Liver (tissue), 9 donors: ENCODE measurements around the gene UBE3B. TPM values are rescaled to one million over a fixed set of nuclear protein-coding genes. Genes with fewer than 3 reads are reported as not detected.

Experiments
- DNase-seq: peaks from one replicate; pipeline ENCODE4 v3.0.0-alpha.2; 2017; ENCODE audit warnings: low spot score
- H3K27ac ChIP-seq, 2 donors: one replicate each; pipeline ENCODE4 v1.7.0; 2013; ENCODE audit warnings: inconsistent platforms in 2 of 2, low read length in 2 of 2, control low read depth in 1 of 2, low read depth in 1 of 2, mild to moderate bottlenecking in 1 of 2
- H3K27me3 ChIP-seq, 4 donors: one replicate each; pipeline versions ENCODE4 v1.6.1 to v1.7.0; 2013; ENCODE audit warnings: low read length in 3 of 4, inconsistent platforms in 1 of 4, mild to moderate bottlenecking in 1 of 4, moderate library complexity in 1 of 4; ENCODE audit not compliant: control insufficient read depth in 4 of 4, insufficient read depth in 4 of 4
- H3K36me3 ChIP-seq, 4 donors: one replicate each; pipeline versions ENCODE4 v1.6.1 to v1.7.0; 2013; ENCODE audit warnings: low read length in 3 of 4, mild to moderate bottlenecking in 3 of 4, low read depth in 1 of 4, moderate library complexity in 1 of 4; ENCODE audit not compliant: control insufficient read depth in 4 of 4, insufficient read depth in 3 of 4
- H3K4me1 ChIP-seq, 4 donors: one replicate each; pipeline versions ENCODE4 v1.6.1 to v1.7.0; 2013; ENCODE audit warnings: low read length in 3 of 4, mild to moderate bottlenecking in 3 of 4, moderate library complexity in 1 of 4; ENCODE audit not compliant: control insufficient read depth in 4 of 4, insufficient read depth in 4 of 4
- H3K4me3 ChIP-seq, 3 donors: one replicate each; pipeline versions ENCODE4 v1.6.1 to v1.7.0; 2013; ENCODE audit warnings: low read length in 3 of 3, control low read depth in 1 of 3, low read depth in 1 of 3, mild to moderate bottlenecking in 1 of 3
- H3K9ac ChIP-seq, 2 donors: one replicate each; pipeline ENCODE4 v1.7.0; 2013; ENCODE audit warnings: low read length in 2 of 2, mild to moderate bottlenecking in 2 of 2, moderate library complexity in 2 of 2, control low read depth in 1 of 2, low read depth in 1 of 2
- H3K9me3 ChIP-seq, 4 donors: one replicate each; pipeline versions ENCODE4 v1.6.1 to v1.7.0; 2013; ENCODE audit warnings: low read length in 3 of 4; ENCODE audit not compliant: control insufficient read depth in 4 of 4
- CTCF ChIP-seq: fragments of 150-350 bp; IDR thresholded peaks from 2 replicates; pipeline ENCODE4 v1.5.1; 2017; ENCODE audit warnings: improper control_type of control experiment, low read depth, low read length; ENCODE audit not compliant: missing input control
- EGR1 ChIP-seq, 2 donors: IDR thresholded peaks; 2 replicates each; pipeline ENCODE4 v1.6.1; 2016 to 2018; ENCODE audit warnings: antibody characterized with exemption in 2 of 2, low read depth in 2 of 2
- FOXA2 ChIP-seq: IDR thresholded peaks from 2 replicates; pipeline ENCODE4 v1.6.1; 2016; ENCODE audit warnings: antibody characterized with exemption
- GABPA ChIP-seq, 2 donors: IDR thresholded peaks in 1 of 2; conservative IDR thresholded peaks in 1 of 2; 2 replicates each; pipeline ENCODE4 v1.6.1; 2016; ENCODE audit warnings: antibody characterized with exemption in 2 of 2, mild to moderate bottlenecking in 1 of 2, moderate library complexity in 1 of 2
- HNF4G ChIP-seq: IDR thresholded peaks from 2 replicates; pipeline ENCODE4 v1.6.1; 2016; ENCODE audit warnings: antibody characterized with exemption
- JUND ChIP-seq, 2 donors: IDR thresholded peaks; 2 replicates each; pipeline ENCODE4 v1.6.1; 2016; ENCODE audit warnings: antibody characterized with exemption in 2 of 2
- MAX ChIP-seq: IDR thresholded peaks from 2 replicates; pipeline ENCODE4 v1.6.1; 2016; ENCODE audit warnings: antibody characterized with exemption
- NR2F2 ChIP-seq: IDR thresholded peaks from 2 replicates; pipeline ENCODE4 v1.6.1; 2016; ENCODE audit warnings: antibody characterized with exemption
- RAD21 ChIP-seq, 2 donors: IDR thresholded peaks; 2 replicates each; pipeline ENCODE4 v1.6.1; 2016; ENCODE audit warnings: antibody characterized with exemption in 2 of 2, mild to moderate bottlenecking in 2 of 2
- REST ChIP-seq: IDR thresholded peaks from 2 replicates; pipeline ENCODE4 v1.6.1; 2016; ENCODE audit warnings: antibody characterized with exemption, mild to moderate bottlenecking
- SP1 ChIP-seq: IDR thresholded peaks from 2 replicates; pipeline ENCODE4 v1.6.1; 2018; ENCODE audit warnings: antibody characterized with exemption, mild to moderate bottlenecking
- TAF1 ChIP-seq: conservative IDR thresholded peaks from 2 replicates; pipeline ENCODE4 v1.6.1; 2016; ENCODE audit warnings: antibody characterized with exemption, mild to moderate bottlenecking
- ZBTB33 ChIP-seq: IDR thresholded peaks from 2 replicates; pipeline ENCODE4 v1.6.1; 2016; ENCODE audit warnings: antibody characterized with exemption
- WGBS: extraction: QIAGEN DNeasy Blood & Tissue Kit; methylation state at CpG from one replicate; pipeline ENCODE4 v1.1.7; 2013; 5-methylcytosine and 5-hydroxymethylcytosine counted together
- polyA plus RNA-seq, 2 donors: library from polyadenylated mRNA; stranded (reverse) in 1 of 2; unstranded in 1 of 2; fragments of 200-250 nt in 1 of 2; fragments of >200 nt in 1 of 2; fragmentation: Nextera tagmentation in 1 of 2; extraction: Ambion mirVana in 1 of 2; gene quantifications; one replicate each; pipeline versions ENCODE4 v1.2.1 to v1.2.3, GENCODE V29; 2013 to 2015
- total RNA-seq, 2 donors: library from RNA; depleted of rRNA; stranded (reverse); fragments of >200 nt; gene quantifications; one replicate each; pipeline ENCODE4 v1.2.3, GENCODE V29; 2014
- donor health status: healthy.
- donor health status: healthy.
- donor health status: healthy.
- donor health status: healthy.
- donor health status: healthy.

Gene UBE3B
- total and polyA plus RNA-seq, 4 donors, result 9.3 to 43.4 (median 24.1) TPM

GRCh38 chr12:109493090-109493489 is 15.7 kb downstream of the UBE3B start:
- DNase-seq, result no peak
- Histone ChIP-seq H3K4me1 (no peaks in the 10 kb centered on the region), H3K27me3 (no peaks in the 10 kb centered on the region), H3K27ac (no peak overlapping the region), H3K9me3 (no peaks in the 10 kb centered on the region), H3K36me3 (peaks cover 20 to 76% (median 58%) of the 10 kb centered on the region in 4 donors), H3K4me3 (no peak overlapping the region), H3K9ac (no peak overlapping the region)
- TF ChIP-seq CTCF, result no peak
- TF ChIP-seq TAF1, result no peak
- TF ChIP-seq NR2F2, result no peak
- no peak for TF ChIP-seq MAX
- no peak for TF ChIP-seq HNF4G
- TF ChIP-seq ZBTB33, result no peak
- no peak for TF ChIP-seq JUND (IDR thresholded peaks at IDR 0.05)
- TF ChIP-seq SP1, result no peak
- no peak for TF ChIP-seq FOXA2
- TF ChIP-seq GABPA (IDR thresholded peaks at IDR 0.05 in 1 of 2, conservative IDR thresholded peaks at IDR 0.05 in 1 of 2), result no peak
- TF ChIP-seq EGR1 (IDR thresholded peaks at IDR 0.05; ENCODE audit: low read depth in 2 of 2), result no peak

GRCh38 chr12:109493938-109494337 is 16.5 kb downstream of the UBE3B start:
- H3K36me3 ChIP-seq, result peaks cover 22 to 76% (median 58%) of the 10 kb centered on the region in 4 donors

More at GRCh38 chr12:109493938-109494337, 16.5 kb downstream of the UBE3B start:
- TF ChIP-seq ZBTB33 (no peak), REST (no peak), MAX (no peak), NR2F2 (no peak), JUND (IDR thresholded peaks at IDR 0.05) (no peak), CTCF (no peak), RAD21 (IDR thresholded peaks at IDR 0.05) (no peak)
- DNase-seq, result no peak
- H3K27ac ChIP-seq, result no peak overlapping the region
- H3K9me3 ChIP-seq, result no peaks in the 10 kb centered on the region
- no peak overlapping the region for H3K4me3 ChIP-seq
- WGBS, result 99% methylated on average over 1 of the region's 1 CpG
- H3K9ac ChIP-seq, result no peak overlapping the region
- H3K4me1 ChIP-seq, result no peaks in the 10 kb centered on the region
- H3K27me3 ChIP-seq, result no peaks in the 10 kb centered on the region
